ENCODE results near the gene MYH8. TPM values are rescaled to one million over a fixed set of nuclear protein-coding genes. Genes with fewer than 3 reads are reported as not detected.

Gene MYH8
- polyA plus RNA-seq, 1 donor from 2014 or later = 3.7 TPM

DNA sequence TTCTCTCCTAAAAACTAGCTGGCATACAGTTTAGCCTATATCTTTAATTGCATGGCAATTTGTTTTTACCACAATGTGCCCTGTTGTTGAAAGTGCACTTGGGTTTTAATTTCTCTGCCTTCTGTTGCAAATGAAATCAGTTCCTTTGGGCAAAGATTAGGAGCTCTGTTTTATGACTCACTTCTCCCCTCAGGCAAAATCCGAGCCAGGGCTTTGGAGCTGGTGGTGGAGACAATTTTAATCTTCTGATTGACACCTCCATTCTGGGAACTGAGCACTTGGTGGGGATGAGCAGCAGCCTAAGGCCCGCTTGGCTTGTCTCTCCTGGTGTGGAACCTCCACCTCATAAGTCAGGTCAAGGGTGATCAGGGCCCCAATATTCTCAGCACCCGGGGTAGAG lies 13.3 kb upstream of the MYH8 start:
- Histone ChIP-seq H2AFZ (ENCODE audit: low read depth, low read length) (no peak overlapping the region), H3K27ac (ENCODE audit: low read length) (no peak overlapping the region), H3K79me2 (replicated peaks; ENCODE audit: insufficient read depth, low read length) (no peaks in the 10 kb centered on the region), H4K20me1 (ENCODE audit: insufficient read depth) (no peaks in the 10 kb centered on the region), H3K36me3 (ENCODE audit: insufficient read depth, low read length) (no peaks in the 10 kb centered on the region), H3K4me2 (ENCODE audit: low read length) (no peak overlapping the region), H3F3A (ENCODE audit: insufficient read depth, low read length, poor library complexity, severe bottlenecking) (no peaks in the 10 kb centered on the region), H3K4me3 (ENCODE audit: low read length) (no peak overlapping the region), H3K9me2 (ENCODE audit: insufficient read depth, low read length) (no peaks in the 10 kb centered on the region), H3K9ac (ENCODE audit: low read length) (no peak overlapping the region), H3K9me3 (ENCODE audit: low read length) (no peaks in the 10 kb centered on the region), H3K27me3 (ENCODE audit: insufficient read depth, low read depth, low read length) (no peaks in the 10 kb centered on the region)
- TF ChIP-seq RAD21 (conservative IDR thresholded peaks at IDR 0.05) = no peak
- no peak for TF ChIP-seq EZH2 (IDR thresholded peaks at IDR 0.05; ENCODE audit: borderline replicate concordance, insufficient read depth, low read length, poor library complexity, severe bottlenecking)
- no peak for TF ChIP-seq MXI1 (conservative IDR thresholded peaks at IDR 0.05; ENCODE audit: poor library complexity, severe bottlenecking)

DNA sequence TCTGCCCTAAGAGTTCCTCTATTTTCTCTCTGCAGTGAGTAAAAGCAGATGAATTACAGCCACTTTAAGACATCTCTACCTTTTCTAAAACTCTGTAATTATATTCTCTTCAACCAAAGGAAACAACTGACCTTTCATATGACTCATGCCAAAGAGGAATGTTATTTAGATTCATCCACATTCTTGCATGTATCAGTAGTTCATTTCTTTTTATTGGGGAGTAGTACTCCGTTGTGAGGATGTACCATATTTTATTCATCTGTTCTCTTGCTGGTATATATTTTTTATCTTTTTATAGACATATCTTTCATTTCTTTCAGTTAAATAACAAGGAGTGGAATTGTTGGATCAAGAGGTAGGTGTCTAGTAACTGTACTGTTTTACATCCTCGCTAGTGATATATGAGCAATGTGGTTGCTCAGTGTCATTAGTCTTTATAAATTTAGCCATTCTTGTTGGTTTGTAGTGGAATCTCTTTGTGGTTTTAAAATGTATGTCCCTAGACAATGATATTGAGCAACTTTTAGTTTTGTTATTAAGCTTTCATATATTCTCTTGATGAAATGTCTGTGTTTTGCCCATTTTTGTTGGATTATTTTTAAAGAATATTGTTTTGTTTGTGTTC lies 7.8 kb upstream of the MYH8 start:
- Histone ChIP-seq H3K27me3 (ENCODE audit: insufficient read depth, low read depth, low read length) (no peaks in the 10 kb centered on the region), H3K9me3 (ENCODE audit: low read length) (no peaks in the 10 kb centered on the region), H3K9me2 (ENCODE audit: insufficient read depth, low read length) (no peaks in the 10 kb centered on the region), H3K9ac (ENCODE audit: low read length) (no peak overlapping the region), H3F3A (ENCODE audit: insufficient read depth, low read length, poor library complexity, severe bottlenecking) (no peaks in the 10 kb centered on the region), H3K27ac (ENCODE audit: low read length) (no peak overlapping the region), H4K20me1 (ENCODE audit: insufficient read depth) (no peaks in the 10 kb centered on the region), H3K79me2 (replicated peaks; ENCODE audit: insufficient read depth, low read length) (no peaks in the 10 kb centered on the region), H3K4me3 (ENCODE audit: low read length) (no peak overlapping the region), H3K36me3 (ENCODE audit: insufficient read depth, low read length) (no peaks in the 10 kb centered on the region), H3K4me2 (ENCODE audit: low read length) (no peak overlapping the region), H2AFZ (ENCODE audit: low read depth, low read length) (no peak overlapping the region)
- no peak for TF ChIP-seq TAF1 (IDR thresholded peaks at IDR 0.05; ENCODE audit: low read depth)
- TF ChIP-seq POLR2AphosphoS5 (IDR thresholded peaks at IDR 0.05) = no peak
- TF ChIP-seq EP300 (conservative IDR thresholded peaks at IDR 0.05; ENCODE audit: poor library complexity, severe bottlenecking) = no peak

DNA sequence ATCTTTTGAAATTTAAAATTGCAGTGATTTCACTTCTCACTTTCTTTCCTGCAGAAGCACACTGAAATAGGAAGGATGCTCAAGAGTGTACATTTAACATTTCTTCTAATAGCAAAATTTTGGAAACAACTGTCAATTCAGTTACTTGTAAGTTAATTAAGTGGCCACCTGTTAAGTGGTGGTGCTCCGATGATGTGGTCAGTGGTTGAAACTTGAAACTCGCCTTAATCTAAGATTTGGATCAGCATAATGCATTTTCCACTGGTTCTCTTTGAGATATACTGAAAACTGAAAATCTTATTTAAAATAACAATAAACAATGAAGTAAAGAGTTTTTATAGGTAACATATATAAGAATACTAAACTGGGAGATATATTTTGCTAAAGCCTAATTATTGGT lies 7.0 kb upstream of the MYH8 start:
- Histone ChIP-seq H3K79me2 (replicated peaks; ENCODE audit: insufficient read depth, low read length) (no peaks in the 10 kb centered on the region), H3K4me3 (ENCODE audit: low read length) (no peak overlapping the region), H3K9ac (ENCODE audit: low read length) (no peak overlapping the region), H4K20me1 (ENCODE audit: insufficient read depth) (no peaks in the 10 kb centered on the region), H3K9me2 (ENCODE audit: insufficient read depth, low read length) (no peaks in the 10 kb centered on the region), H2AFZ (ENCODE audit: low read depth, low read length) (no peak overlapping the region), H3F3A (ENCODE audit: insufficient read depth, low read length, poor library complexity, severe bottlenecking) (no peaks in the 10 kb centered on the region), H3K27ac (ENCODE audit: low read length) (no peak overlapping the region), H3K36me3 (ENCODE audit: insufficient read depth, low read length) (no peaks in the 10 kb centered on the region), H3K4me2 (ENCODE audit: low read length) (no peak overlapping the region), H3K9me3 (ENCODE audit: low read length) (no peaks in the 10 kb centered on the region), H3K27me3 (ENCODE audit: insufficient read depth, low read depth, low read length) (no peaks in the 10 kb centered on the region)
- TF ChIP-seq, protein P1, sequence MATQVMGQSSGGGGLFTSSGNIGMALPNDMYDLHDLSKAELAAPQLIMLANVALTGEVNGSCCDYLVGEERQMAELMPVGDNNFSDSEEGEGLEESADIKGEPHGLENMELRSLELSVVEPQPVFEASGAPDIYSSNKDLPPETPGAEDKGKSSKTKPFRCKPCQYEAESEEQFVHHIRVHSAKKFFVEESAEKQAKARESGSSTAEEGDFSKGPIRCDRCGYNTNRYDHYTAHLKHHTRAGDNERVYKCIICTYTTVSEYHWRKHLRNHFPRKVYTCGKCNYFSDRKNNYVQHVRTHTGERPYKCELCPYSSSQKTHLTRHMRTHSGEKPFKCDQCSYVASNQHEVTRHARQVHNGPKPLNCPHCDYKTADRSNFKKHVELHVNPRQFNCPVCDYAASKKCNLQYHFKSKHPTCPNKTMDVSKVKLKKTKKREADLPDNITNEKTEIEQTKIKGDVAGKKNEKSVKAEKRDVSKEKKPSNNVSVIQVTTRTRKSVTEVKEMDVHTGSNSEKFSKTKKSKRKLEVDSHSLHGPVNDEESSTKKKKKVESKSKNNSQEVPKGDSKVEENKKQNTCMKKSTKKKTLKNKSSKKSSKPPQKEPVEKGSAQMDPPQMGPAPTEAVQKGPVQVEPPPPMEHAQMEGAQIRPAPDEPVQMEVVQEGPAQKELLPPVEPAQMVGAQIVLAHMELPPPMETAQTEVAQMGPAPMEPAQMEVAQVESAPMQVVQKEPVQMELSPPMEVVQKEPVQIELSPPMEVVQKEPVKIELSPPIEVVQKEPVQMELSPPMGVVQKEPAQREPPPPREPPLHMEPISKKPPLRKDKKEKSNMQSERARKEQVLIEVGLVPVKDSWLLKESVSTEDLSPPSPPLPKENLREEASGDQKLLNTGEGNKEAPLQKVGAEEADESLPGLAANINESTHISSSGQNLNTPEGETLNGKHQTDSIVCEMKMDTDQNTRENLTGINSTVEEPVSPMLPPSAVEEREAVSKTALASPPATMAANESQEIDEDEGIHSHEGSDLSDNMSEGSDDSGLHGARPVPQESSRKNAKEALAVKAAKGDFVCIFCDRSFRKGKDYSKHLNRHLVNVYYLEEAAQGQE (IDR thresholded peaks at IDR 0.05; ENCODE audit: borderline replicate concordance) = no peak
- TF ChIP-seq EP300 (conservative IDR thresholded peaks at IDR 0.05; ENCODE audit: poor library complexity, severe bottlenecking) (no peak), TAF1 (IDR thresholded peaks at IDR 0.05; ENCODE audit: low read depth) (no peak), RAD21 (conservative IDR thresholded peaks at IDR 0.05) (no peak), POLR2AphosphoS5 (IDR thresholded peaks at IDR 0.05) (no peak), MXI1 (conservative IDR thresholded peaks at IDR 0.05; ENCODE audit: poor library complexity, severe bottlenecking) (no peak), EZH2 (IDR thresholded peaks at IDR 0.05; ENCODE audit: borderline replicate concordance, insufficient read depth, low read length, poor library complexity, severe bottlenecking) (no peak)
- TF ChIP-seq, protein P2, sequence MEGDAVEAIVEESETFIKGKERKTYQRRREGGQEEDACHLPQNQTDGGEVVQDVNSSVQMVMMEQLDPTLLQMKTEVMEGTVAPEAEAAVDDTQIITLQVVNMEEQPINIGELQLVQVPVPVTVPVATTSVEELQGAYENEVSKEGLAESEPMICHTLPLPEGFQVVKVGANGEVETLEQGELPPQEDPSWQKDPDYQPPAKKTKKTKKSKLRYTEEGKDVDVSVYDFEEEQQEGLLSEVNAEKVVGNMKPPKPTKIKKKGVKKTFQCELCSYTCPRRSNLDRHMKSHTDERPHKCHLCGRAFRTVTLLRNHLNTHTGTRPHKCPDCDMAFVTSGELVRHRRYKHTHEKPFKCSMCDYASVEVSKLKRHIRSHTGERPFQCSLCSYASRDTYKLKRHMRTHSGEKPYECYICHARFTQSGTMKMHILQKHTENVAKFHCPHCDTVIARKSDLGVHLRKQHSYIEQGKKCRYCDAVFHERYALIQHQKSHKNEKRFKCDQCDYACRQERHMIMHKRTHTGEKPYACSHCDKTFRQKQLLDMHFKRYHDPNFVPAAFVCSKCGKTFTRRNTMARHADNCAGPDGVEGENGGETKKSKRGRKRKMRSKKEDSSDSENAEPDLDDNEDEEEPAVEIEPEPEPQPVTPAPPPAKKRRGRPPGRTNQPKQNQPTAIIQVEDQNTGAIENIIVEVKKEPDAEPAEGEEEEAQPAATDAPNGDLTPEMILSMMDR (IDR thresholded peaks at IDR 0.05; ENCODE audit: poor library complexity, severe bottlenecking) = no peak

All from neural cell (in vitro differentiated cells).